Measurements from ENCODE around the gene SPATA17.

Gene SPATA17

DNA sequence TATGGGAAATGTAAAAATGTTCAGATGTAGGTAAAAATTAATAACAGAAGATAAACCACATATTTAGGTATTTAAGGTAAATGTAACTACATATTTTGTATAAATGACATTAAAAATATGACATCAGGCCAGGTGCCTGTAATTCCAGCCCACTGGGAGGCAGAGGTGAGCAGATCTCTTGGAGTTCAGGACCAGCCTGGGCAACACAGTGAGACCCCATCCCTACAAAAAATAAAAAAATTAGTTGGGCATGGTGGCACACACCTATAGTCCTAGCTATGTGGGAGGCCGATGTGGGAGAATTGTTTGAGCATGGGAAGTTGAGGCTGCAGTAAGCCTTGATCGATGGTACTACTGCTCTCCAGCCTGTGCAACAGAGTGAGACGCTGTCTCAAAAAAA is 216.5 kb downstream of the SPATA17 start:
- no peak for DNase-seq (ENCODE audit: low read depth in 3 of 3)

DNA sequence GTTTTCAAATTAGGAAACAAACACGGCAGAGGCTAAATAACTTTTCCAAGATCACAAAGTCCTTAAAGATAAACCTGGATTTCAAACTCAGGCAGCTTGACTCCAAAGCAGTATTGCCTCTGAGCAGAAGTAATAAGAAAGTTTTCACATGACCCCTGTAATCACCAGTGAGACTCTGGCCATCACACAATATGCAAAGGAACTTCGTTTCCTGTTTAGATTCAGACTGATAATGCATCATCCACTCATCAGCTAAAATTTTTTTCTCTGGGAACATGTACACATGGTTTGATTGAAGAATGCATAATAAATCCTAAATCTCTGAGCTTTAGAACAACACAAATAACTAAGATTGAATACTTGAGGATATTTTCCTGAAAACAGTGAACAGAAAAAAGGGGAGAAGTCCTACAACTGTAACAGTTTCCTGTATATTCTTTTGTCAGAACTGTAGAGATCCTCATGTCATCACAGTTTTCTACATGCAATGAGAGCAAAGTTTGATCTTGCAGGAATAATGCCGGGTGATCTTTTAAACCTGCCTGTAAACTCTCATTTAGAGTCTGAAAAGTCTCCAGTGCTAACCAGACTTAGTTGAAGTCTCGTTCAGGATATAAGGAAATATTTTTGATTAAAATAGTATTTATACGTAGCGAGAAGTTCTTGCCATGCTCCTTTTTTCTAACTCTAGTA is 225.3 kb downstream of the SPATA17 start:
- no peak for DNase-seq (ENCODE audit: low read depth in 3 of 3)

- DNase-seq (ENCODE audit: low read depth in 3 of 3), result no peak
These were observed 225.9 kb downstream of the SPATA17 start for GRCh38 chr1:217857061-217857460.

GRCh38 chr1:217861658-217862057 is 230.5 kb downstream of the SPATA17 start:
- DNase-seq (ENCODE audit: low read depth in 3 of 3), result no peak

DNA sequence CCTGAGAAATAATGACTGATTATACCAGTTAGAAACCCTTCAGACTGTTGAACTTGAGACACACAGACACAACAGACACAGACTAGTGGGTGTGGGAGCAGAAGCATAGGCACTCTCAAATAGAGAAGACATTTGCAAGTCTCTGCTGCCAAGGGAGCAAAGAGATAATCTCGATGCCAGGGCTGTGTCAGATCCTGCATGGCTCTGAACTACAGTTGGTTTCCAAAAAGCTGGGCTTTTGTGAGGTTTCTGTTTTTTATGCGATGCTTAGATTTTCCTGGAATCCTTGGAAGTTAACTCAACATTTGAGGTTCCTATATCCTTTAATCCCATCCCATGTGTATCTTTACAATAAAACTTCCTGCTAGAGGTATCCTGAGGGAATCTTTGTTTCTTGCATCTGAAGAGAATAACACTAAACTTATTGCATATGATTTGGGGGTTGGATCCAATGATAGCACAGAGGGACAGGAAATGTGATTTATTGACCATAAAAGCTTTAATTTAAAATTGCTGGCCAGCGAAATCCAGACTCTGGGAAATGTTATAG is 236.4 kb downstream of the SPATA17 start:
- no peak for DNase-seq (ENCODE audit: low read depth in 3 of 3)

DNA sequence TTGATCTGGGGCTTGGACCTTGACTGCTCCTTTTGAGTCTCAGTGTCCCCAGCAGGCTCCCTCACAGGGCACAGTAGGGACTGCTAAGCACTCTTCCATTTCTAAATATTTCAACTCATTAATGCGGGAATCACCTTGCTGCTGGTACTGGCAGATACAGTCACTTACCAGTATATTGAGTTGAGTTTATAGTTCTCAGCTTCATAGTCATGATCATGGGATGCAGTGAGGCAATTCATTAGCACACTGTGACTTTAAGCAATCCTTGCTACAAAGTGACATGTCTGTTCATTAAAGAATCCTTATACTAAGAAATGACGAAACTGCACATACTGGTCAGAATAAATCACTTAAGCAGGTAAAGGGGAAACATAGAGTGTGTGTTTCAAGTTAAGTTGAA is 240.8 kb downstream of the SPATA17 start:
- no peak for DNase-seq (ENCODE audit: low read depth in 3 of 3)

- DNase-seq (ENCODE audit: low read depth in 3 of 3), result no peak
These were observed 244.1 kb downstream of the SPATA17 start for GRCh38 chr1:217875229-217875628.

DNA sequence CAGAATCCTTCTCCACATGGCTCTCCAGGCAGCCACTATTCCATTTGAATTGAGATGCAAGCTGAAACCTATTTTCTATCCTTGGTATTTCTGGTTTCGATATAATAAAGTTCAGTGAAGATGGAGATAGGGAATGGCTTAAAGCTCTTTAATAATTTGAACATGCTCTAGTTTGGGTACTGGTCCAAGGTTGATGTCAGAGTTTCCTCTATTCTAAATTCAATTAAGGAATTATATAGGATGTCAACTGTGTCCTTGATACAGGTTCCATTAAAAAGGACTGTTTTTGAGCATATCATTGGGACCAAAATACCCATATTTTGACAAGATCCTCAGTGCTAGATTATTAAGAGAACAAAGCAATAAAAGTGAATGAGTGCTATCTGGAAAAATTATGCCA is 245.3 kb downstream of the SPATA17 start:
- DNase-seq (ENCODE audit: low read depth in 3 of 3), result no peak

- no peak for DNase-seq (ENCODE audit: low read depth in 3 of 3)
These were observed 245.8 kb downstream of the SPATA17 start for GRCh38 chr1:217876896-217877295.

- no peak for DNase-seq (ENCODE audit: low read depth in 3 of 3)
These were observed 250.0 kb downstream of the SPATA17 start for GRCh38 chr1:217881131-217881543.

GRCh38 chr1:217881607-217882332 is 250.6 kb downstream of the SPATA17 start:
- DNase-seq (ENCODE audit: low read depth in 3 of 3), result no peak

- DNase-seq (ENCODE audit: low read depth in 3 of 3), result no peak
These were observed 254.0 kb downstream of the SPATA17 start for GRCh38 chr1:217885181-217885580.

DNA sequence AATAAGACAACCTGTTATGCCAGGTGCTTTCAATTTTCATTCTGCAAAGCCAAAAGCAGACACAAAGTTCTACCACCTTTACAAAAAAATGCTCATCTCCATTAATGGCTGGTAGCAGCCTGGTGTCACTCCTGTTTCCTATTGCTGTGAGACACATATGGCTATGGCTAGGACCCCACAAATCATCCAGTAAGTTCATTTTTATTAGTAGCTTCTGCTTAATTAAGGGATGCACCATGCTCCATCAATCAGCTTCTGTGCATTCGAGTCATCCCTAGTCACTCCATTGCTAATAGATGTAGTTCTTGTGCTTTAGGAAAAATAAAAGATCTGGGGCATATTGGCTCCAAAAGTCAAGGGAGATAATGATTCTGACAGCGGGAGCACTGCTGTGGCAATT is 257.2 kb downstream of the SPATA17 start:
- no peak for DNase-seq (ENCODE audit: low read depth in 3 of 3)

DNA sequence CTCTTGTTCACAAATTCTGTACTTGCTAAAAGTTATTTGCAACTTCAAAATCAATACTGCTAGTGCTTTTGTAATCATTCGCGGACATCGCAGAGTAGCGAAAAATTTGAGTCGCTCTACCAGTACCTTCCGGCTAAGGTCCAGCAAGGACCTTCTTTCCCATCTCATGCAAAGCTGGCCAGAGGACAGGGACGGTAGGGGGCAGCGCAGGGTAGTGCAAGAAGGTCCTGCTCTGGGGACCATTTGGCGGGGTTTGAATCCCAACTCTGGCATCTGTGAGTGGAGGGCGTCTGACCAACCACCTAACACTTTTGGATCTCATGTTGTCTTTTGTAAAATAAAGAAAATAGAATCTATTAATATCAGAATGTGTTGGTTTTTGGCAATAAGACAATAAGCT is 258.3 kb downstream of the SPATA17 start:
- no peak for DNase-seq (ENCODE audit: low read depth in 3 of 3)

DNA sequence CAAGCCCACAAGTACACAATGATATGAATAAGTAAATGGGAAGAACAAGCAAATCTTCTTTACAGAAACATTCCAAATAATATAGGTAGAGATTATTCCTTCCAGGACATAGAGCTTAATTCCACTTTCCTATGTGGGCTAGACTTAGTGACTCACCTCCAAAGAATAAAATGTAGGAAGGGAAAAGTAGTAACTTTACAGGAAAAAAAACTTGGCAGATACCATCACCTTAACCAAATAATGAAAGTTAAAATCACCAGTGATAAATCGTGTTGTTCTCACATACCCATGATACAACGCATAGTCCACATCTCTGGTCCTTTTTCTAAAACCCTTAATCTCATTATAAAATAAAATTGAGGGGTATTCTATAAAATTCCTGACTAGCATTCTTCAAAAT is 260.8 kb downstream of the SPATA17 start:
- no peak for DNase-seq (ENCODE audit: low read depth in 3 of 3)

- no peak for DNase-seq (ENCODE audit: low read depth in 3 of 3)
These were observed 261.6 kb downstream of the SPATA17 start for GRCh38 chr1:217892750-217893149.

GRCh38 chr1:217895841-217896240 is 264.7 kb downstream of the SPATA17 start:
- DNase-seq (ENCODE audit: low read depth in 3 of 3), result no peak

DNA sequence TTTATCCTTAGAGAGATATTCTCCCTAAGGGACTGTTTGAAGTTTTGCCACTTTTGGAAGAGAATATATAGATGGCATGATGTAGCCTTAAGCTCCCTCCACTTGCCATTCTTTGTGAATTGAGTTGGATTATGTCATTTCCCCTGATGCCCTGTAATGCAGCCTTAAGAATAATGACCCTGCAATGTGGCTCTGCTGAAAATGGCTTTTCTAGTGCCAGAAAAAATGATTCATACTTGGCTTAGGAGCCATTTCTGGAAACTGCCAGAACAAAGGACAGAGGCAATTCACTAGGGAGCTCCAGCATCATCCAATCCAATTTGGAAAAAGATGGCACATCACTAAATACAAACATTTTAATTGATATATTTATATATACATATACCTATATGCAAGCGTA is 265.3 kb downstream of the SPATA17 start:
- DNase-seq (ENCODE audit: low read depth in 3 of 3), result no peak

- no peak for DNase-seq (ENCODE audit: low read depth in 3 of 3)
These were observed 266.0 kb downstream of the SPATA17 start for GRCh38 chr1:217897100-217897499.

GRCh38 chr1:217899614-217900013 is 268.5 kb downstream of the SPATA17 start:
- DNase-seq (ENCODE audit: low read depth in 3 of 3), result no peak

GRCh38 chr1:217907504-217907903 is 276.4 kb downstream of the SPATA17 start:
- no peak for DNase-seq (ENCODE audit: low read depth in 3 of 3)

GRCh38 chr1:217910203-217910602 is 279.1 kb downstream of the SPATA17 start:
- no peak for DNase-seq (ENCODE audit: low read depth in 3 of 3)

GRCh38 chr1:217910791-217911320 is 279.7 kb downstream of the SPATA17 start:
- no peak for DNase-seq (ENCODE audit: low read depth in 3 of 3)

Measured in stimulated activated CD4-positive, alpha-beta T cell treated with anti-CD3 and anti-CD28 coated beads, TNF-alpha, amount 100 ng/mL, for 24 hours (primary cell).